ENCODE data around the gene EPO.

EPO gene

DNA sequence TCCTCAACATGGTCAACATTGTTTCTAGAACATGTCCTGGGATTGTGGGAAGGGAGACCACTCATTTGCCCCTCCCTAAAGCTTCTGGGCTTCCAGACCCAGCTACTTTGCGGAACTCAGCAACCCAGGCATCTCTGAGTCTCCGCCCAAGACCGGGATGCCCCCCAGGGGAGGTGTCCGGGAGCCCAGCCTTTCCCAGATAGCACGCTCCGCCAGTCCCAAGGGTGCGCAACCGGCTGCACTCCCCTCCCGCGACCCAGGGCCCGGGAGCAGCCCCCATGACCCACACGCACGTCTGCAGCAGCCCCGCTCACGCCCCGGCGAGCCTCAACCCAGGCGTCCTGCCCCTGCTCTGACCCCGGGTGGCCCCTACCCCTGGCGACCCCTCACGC is at the start of gene EPO:
Gene EPO (plus strand): TSS at position 190 of the 392 bp plus-strand sequence. CDS start 513 bp downstream, outside the sequence.
- DNase-seq = no peak

GRCh38 chr7:100671353-100672327 is 48.6 kb upstream of the EPO start:
- DNase-seq = no peak

- DNase-seq = peak; percentile 99
These were observed 46.8 kb upstream of the EPO start, which contains the start of gene GNB2 for GRCh38 chr7:100673302-100673941. GNB2 (plus strand) TSS chr7:100673740; CDS start chr7:100676266, 2,526 bp downstream.

GRCh38 chr7:100673942-100674410 is 46.3 kb upstream of the EPO start:
- DNase-seq = peak; percentile 50

GRCh38 chr7:100674411-100675104 is 45.7 kb upstream of the EPO start:
- peak; percentile 46 for DNase-seq

GRCh38 chr7:100675105-100675451 is 45.2 kb upstream of the EPO start:
- DNase-seq = peak; percentile 51

DNA sequence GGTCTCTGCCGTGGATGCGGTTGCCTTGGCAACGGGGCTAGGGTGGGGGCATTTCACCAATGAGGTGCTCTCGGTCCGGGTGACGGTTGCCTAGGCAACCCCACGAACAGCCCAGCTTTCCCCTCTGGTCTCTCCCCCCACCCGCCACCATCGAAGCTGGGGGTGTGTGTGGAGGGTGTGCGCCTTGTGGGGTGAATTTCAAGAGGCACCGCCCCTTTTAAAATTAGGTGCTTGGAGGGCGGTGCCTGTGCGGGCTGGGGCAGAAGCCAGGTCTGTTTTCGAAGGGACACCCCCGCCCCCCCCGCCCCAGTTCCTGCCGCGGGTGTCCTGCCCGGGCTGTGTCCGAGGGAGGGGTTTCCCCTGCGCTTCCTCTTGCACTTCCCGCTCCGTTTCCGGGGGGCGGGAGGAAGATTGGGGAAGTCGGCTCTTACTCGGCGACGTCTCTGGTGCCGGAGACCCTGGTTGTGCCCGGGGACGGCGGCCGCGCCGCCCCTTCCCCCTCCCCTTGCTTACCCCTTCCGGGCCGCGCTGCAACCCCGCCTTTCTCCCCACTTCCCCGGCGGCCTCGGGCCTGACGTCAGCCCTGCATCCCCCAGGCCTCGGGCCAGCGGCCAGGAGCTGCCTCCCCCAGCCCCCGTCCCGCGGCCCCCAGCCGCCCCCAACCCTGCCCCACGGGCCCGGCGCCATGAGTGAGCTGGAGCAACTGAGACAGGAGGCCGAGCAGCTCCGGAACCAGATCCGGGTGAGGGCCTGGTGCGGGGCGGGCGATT is 44.5 kb upstream of the EPO start:
- peak; percentile 76 for DNase-seq

GRCh38 chr7:100676501-100677306 is 43.6 kb upstream of the EPO start:
- no peak for DNase-seq

DNA sequence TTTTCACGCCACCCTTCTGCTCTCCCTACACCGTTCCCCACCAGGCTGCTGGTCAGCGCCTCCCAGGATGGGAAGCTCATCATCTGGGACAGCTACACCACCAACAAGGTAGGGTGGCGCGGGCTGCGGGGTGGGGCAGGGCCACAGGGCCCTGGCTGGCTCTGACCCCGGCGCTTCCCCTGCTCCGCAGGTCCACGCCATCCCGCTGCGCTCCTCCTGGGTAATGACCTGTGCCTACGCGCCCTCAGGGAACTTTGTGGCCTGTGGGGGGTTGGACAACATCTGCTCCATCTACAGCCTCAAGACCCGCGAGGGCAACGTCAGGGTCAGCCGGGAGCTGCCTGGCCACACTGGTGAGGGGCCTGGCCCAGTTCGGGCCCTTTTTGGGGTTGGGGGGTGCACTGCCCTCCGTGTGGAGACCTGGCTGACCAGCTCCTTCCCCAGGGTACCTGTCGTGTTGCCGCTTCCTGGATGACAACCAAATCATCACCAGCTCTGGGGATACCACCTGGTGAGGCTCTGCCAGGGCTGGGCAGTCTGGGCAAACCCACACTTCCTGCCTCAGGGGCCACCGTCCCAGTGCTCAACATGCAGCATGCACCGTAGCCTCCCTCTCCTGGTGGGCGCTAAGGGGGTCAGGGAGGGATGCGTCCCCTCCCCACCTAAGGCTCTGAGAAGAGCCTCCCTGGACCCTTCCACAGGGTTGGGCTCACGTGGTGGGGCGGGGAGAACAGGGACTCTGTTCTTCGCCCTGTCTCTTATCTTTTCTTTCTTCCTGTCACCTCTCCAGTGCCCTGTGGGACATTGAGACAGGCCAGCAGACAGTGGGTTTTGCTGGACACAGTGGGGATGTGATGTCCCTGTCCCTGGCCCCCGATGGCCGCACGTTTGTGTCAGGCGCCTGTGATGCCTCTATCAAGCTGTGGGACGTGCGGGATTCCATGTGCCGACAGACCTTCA is 42.7 kb upstream of the EPO start:
- no peak for DNase-seq

DNA sequence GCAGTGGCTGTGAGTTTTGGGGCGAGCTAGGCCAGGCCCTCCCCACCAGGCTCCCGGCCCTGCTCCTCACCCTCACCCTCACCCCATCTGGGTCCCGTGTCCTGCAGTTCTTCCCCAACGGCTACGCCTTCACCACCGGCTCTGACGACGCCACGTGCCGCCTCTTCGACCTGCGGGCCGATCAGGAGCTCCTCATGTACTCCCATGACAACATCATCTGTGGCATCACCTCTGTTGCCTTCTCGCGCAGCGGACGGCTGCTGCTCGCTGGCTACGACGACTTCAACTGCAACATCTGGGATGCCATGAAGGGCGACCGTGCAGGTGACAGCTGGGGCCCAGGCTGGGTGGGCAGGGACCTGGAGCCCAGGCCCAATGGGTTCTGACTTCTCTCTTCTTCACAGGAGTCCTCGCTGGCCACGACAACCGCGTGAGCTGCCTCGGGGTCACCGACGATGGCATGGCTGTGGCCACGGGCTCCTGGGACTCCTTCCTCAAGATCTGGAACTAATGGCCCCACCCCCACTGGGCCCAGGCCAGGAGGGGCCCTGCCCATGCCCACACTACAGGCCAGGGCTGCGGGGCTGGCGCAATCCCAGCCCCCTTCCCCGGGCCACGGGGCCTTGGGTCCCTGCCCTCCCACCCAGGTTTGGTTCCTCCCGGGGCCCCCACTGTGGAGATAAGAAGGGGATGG is 41.8 kb upstream of the EPO start:
- DNase-seq = no peak

DNA sequence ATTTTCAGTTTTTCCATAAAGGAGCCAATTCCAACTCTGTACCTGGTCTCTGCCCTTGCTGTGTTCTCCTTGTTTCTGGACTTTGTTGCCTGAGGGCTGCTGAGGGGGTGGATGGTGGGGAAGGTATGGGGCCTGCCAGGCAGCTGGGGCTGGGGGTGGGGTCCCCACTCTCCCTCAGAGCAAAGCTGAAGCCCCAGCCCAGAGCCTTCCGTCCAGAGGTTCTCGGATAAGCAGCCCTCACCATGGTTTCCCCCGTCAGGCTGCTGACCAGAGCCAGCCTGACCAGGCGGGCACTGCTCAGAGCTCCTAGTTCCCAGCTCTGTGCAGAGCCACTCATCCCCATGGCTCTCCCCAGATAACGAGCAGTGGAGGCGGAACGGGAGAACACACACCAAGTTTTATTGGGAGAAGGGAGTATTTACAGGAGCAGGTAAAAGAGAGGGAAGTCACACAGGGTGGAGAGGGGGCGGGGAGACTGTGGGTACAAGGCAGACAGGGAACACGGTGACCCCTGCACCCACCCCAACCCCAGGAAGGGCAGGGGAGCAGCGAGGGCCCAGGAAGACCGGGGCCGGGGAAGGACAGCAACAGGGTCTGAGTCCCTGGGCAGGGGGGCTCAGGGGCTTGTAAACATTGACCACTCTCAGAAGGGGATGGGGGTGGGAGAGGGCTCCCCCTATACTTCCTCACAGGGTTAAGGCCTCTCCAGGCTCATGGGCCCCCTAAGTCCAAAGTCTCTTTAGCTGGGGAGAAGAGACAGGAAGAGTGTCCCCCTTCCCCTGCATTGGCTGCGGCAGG is 40.9 kb upstream of the EPO start:
- DNase-seq = no peak

DNA sequence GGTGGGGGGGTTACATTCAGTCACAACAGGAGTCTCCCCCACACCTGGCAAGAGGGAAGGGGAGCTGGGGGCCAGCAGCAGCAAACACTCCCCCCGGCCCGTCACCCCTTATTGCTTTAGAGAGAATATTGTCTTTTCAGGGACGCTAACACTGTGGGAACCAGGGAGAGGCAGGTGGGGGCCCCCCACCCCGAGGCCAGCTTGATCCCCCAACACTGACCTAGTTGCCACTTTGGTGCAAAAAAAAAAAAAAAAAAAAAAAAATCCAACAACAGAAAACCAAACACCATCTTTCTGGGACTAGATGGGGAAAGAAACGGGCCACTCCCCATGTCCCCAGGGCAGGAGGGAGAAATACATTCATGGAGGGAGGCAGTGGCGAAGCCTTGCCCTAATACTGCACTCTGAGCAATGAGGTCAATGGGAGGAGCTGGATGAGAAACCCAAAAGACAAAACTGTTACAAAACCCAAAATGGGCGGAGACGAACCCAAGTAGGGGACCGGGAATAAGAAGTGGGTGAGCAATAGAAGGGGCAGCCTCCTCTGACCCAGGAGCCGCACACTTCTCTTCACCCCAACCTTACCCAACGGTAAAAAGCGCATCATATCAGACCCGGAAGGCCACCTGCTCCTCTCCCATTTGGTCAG is 40.2 kb upstream of the EPO start:
- no peak for DNase-seq

DNA sequence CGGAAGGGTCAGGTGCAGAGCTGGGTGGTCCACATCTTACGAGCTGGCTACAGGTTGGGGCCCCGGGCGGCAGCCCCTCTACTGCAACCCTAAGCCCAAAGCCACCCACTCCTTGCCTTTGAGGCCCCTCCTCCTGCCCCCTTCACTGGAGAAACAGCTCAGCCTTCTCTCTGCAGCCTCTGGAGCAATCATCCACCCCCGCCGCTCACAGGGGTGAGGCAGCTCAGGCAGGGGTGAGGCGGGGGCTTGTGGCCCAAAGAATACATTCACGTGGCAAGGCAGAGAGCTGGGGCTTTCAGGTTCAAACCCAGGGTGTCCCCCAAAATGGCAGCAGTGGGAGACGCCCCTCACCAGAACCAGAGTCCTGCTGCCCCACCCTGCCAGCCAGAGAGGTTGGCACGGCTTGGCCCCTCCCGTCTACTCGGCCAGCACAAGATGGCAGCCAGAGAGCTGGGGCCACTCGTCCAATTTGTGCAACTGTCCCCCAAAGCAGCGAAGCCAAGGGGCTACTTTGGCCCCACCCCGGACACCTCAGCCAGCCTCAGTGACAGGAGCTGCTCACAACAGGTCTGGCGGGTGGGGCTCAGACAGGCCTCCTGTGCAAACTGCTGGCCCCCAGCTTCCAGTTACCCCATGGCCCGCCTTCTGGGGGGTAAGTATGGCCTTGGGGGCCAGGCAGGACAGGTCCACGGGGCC is 39.5 kb upstream of the EPO start:
- DNase-seq = no peak

- DNase-seq = no peak
These were observed 38.6 kb upstream of the EPO start for GRCh38 chr7:100681491-100682227.

DNA sequence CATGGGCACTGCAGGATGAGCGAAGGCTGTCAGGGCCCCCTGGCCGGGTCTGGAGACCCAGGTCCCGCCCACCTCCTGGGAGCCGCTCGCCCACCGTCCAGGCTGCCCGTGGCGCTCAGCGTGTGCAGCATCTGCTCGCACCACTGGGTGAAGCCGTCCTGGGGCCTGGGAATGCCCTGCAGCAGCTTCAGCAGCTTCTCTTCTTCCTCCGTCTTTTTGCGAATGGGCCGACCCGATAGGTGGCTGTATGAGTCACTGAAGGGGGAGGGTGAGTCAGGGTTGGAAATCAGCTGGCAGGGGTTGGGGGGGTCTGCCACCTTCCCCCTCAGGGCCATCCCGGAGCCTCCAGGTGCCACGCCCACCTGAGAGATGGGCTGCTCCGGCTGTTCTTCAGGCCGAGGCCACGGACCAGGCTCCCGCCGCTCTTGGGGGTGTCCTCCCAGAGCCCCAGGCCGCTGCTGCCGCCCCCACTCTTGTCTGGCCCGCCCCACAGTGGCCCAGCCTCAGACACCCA is 38.0 kb upstream of the EPO start:
- DNase-seq = no peak

- no peak for DNase-seq
These were observed 37.1 kb upstream of the EPO start for GRCh38 chr7:100682991-100683658.
